ENCODE results near the gene MORN1.

The MORN1 gene

DNA sequence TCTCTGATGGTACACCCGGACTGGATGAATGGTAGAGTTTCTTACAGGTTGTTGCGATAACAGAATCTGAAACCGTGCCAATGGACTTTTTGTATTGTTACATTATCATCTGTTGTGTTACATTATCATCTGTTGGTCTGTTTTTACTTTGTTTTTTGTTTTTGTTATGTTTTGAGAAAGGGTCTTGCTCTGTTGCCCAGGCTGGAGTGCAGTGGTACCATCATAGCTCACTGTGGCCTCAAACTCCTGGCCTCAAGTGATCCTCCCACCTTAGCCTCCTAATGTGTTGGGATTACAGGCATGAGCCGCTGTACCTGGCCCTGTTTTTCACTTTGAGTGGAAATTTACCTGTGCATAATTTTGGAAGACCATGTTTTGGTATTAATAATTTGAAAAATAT lies 31.2 kb upstream of the MORN1 start:
- no peak overlapping the region for H2AFZ ChIP-seq (ENCODE audit: low read depth, low read length, severe bottlenecking)
- no peak overlapping the region for H3K4me3 ChIP-seq (ENCODE audit: insufficient read depth, low read length, poor library complexity, severe bottlenecking)
- no peak overlapping the region for H3K27ac ChIP-seq (ENCODE audit: low read depth, low read length)
- no peaks in the 10 kb centered on the region for H3K79me2 ChIP-seq (ENCODE audit: insufficient read depth, low read length)
- H3F3A ChIP-seq (ENCODE audit: insufficient read depth), result no peaks in the 10 kb centered on the region
- no peak for TF ChIP-seq EZH2phosphoT487 (conservative IDR thresholded peaks at IDR 0.05; ENCODE audit: low read length)
- TF ChIP-seq CTCF (IDR thresholded peaks at IDR 0.05; ENCODE audit: insufficient read depth, low read length, poor library complexity, severe bottlenecking), result no peak
- H4K20me1 ChIP-seq (ENCODE audit: low read depth, low read length), result no peaks in the 10 kb centered on the region
- no peaks in the 10 kb centered on the region for H3K36me3 ChIP-seq (ENCODE audit: low read length)
- no peaks in the 10 kb centered on the region for H3K27me3 ChIP-seq (ENCODE audit: low read length)
- no peaks in the 10 kb centered on the region for H3K9me3 ChIP-seq (ENCODE audit: insufficient read depth, low read length)
- no peak overlapping the region for H3K9ac ChIP-seq (ENCODE audit: low read length)
- H3K9me2 ChIP-seq (replicated peaks; ENCODE audit: insufficient read depth, low read length), result no peaks in the 10 kb centered on the region
- no peak overlapping the region for H3K4me2 ChIP-seq (ENCODE audit: low read depth, low read length, poor library complexity, severe bottlenecking)

DNA sequence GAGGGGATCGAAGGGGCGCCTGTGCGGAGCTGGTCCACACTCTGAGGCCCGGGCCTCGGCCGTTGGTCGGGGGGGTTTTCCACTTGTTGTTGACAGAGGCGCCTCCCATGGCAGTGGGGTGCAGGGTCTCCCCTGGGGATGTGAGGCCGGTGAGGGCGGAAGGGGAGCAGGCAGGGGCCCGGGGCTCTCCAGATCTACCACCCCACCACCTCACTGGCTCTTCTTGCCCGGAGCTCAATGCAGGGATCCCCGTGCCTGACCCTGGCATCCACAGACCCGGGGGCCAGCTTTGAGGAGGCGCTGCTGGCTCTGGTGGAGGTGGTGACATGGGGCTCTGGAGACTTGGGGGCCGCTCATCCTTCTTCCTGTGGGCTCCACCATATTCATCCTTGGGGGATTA lies 28.1 kb upstream of the MORN1 start:
- no peaks in the 10 kb centered on the region for H3K9me3 ChIP-seq (ENCODE audit: insufficient read depth, low read length)
- TF ChIP-seq CTCF (IDR thresholded peaks at IDR 0.05; ENCODE audit: insufficient read depth, low read length, poor library complexity, severe bottlenecking) (no peak), EZH2phosphoT487 (conservative IDR thresholded peaks at IDR 0.05; ENCODE audit: low read length) (no peak)

DNA sequence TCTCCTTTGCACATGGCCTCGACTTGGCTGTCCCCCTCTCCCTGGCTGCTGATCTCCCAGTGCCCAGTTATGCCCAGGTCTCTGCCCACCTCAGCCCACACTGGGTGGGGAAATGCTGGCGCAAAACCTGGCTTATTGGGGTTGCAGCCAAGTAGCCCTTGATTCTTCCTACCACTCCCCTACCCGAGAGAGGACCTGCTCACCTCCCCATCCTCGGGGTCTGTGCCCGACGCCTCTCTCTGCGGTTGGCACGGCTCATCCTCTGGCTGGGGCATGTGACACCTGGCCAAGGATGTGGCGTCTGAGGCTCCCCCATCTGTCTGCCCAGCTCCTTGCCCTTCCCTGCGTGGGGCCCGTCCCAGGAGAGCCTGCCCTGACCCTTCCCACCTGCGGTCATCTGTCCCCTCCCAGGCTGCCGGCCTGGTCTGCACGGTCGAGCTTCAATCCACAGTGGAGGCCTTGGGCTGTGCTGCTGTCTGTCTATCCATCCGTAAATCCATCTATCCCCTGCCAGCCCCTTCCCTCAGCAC lies 27.5 kb upstream of the MORN1 start:
- H2AFZ ChIP-seq (ENCODE audit: low read depth, low read length, severe bottlenecking), result no peak overlapping the region
- TF ChIP-seq EZH2phosphoT487 (conservative IDR thresholded peaks at IDR 0.05; ENCODE audit: low read length), result no peak
- no peak for TF ChIP-seq CTCF (IDR thresholded peaks at IDR 0.05; ENCODE audit: insufficient read depth, low read length, poor library complexity, severe bottlenecking)
- H3K79me2 ChIP-seq (ENCODE audit: insufficient read depth, low read length), result no peaks in the 10 kb centered on the region
- H3K9me2 ChIP-seq (replicated peaks; ENCODE audit: insufficient read depth, low read length), result no peaks in the 10 kb centered on the region
- H3K4me3 ChIP-seq (ENCODE audit: insufficient read depth, low read length, poor library complexity, severe bottlenecking), result no peak overlapping the region
- H3K9ac ChIP-seq (ENCODE audit: low read length), result no peak overlapping the region
- no peak overlapping the region for H3K4me2 ChIP-seq (ENCODE audit: low read depth, low read length, poor library complexity, severe bottlenecking)
- H3F3A ChIP-seq (ENCODE audit: insufficient read depth), result no peaks in the 10 kb centered on the region
- no peaks in the 10 kb centered on the region for H3K9me3 ChIP-seq (ENCODE audit: insufficient read depth, low read length)
- H3K27ac ChIP-seq (ENCODE audit: low read depth, low read length), result no peak overlapping the region
- no peaks in the 10 kb centered on the region for H3K36me3 ChIP-seq (ENCODE audit: low read length)
- H3K27me3 ChIP-seq (ENCODE audit: low read length), result no peaks in the 10 kb centered on the region
- no peaks in the 10 kb centered on the region for H4K20me1 ChIP-seq (ENCODE audit: low read depth, low read length)

More for the DNA sequence above, 28.1 kb upstream of the MORN1 start:
- H3K27ac ChIP-seq (ENCODE audit: low read depth, low read length), result no peak overlapping the region
- H2AFZ ChIP-seq (ENCODE audit: low read depth, low read length, severe bottlenecking), result no peak overlapping the region
- no peaks in the 10 kb centered on the region for H3K36me3 ChIP-seq (ENCODE audit: low read length)
- H3K9ac ChIP-seq (ENCODE audit: low read length), result no peak overlapping the region
- no peaks in the 10 kb centered on the region for H3K9me2 ChIP-seq (replicated peaks; ENCODE audit: insufficient read depth, low read length)
- H3K79me2 ChIP-seq (ENCODE audit: insufficient read depth, low read length), result no peaks in the 10 kb centered on the region
- H3F3A ChIP-seq (ENCODE audit: insufficient read depth), result no peaks in the 10 kb centered on the region
- H3K4me2 ChIP-seq (ENCODE audit: low read depth, low read length, poor library complexity, severe bottlenecking), result no peak overlapping the region
- no peak overlapping the region for H3K4me3 ChIP-seq (ENCODE audit: insufficient read depth, low read length, poor library complexity, severe bottlenecking)
- no peaks in the 10 kb centered on the region for H3K27me3 ChIP-seq (ENCODE audit: low read length)
- no peaks in the 10 kb centered on the region for H4K20me1 ChIP-seq (ENCODE audit: low read depth, low read length)
